ENCODE data around the gene USP5. TPM values are rescaled to one million over a fixed set of nuclear protein-coding genes. Genes with fewer than 3 reads are reported as not detected.
A peak's percentile ranks its signal among the peaks of the same experiment; 100 is the strongest.

USP5 gene
- total and polyA plus RNA-seq, 5 donors = 29.4 to 74.6 (median 69.1) TPM

DNA sequence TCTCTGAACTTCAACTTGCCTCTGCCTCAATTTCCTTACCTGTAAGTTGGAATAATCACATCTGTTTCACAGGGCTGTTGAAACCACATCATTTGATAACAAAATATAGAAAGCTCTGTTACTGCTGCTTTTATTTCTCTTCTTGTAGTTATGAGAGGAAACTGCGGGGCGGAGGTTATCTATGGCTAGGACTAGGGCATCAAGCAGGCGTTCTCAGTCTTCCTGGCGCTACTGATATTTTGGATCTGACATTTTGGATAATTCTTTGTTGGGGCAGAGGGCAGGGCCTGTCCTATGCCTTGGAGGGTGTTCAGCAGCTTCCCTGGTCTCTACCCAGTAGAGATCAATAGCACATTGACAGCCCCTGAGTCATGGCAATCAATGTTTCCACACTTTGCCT lies 19.8 kb upstream of the USP5 start:
- no peak for DNase-seq
- intact Hi-C loops (cut with DNase I) = no loop called here

DNA sequence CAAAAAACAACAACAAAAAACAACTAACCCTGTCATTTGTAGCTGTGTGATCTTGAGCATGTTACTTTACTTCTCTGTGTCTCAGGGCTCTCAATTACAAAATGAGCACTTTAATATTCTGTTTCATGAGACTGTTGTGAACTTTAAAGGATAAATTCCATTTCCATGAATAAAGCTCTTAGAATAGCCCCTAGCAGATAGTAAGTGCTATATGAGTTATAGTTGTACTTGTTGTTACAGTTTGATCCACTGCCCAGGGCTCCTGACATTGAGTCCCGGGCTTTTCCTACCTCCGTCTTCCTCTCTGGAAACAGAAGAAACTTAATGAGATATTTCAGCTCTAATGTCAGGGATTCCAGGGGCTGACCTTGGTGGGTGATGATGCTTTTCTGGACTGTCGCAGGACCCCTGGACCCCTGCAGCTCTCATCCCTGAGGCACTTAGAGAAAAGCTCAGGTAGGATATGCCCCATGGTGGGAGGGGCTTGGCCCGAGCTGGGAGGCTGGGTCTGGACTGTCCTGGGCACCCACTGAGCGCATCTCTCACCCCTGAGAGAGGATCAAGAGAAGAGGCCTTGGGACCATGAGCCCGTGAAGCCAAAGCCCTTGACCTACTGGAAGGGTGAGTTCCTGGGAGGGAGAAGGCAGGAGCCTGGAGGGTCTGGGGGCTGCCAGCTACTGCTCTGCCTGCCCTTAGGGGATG lies 18.6 kb upstream of the USP5 start:
- intact Hi-C loops (cut with DNase I) = no loop called here
- Histone ChIP-seq H3K9me3 (ENCODE audit: control insufficient read depth, low read length) (no peaks in the 10 kb centered on the region), H3K27ac (ENCODE audit: low read length) (peak overlapping the region; percentile 73), H3K4me3 (ENCODE audit: low read length) (peak overlapping the region; percentile 2), H3K27me3 (ENCODE audit: control insufficient read depth, insufficient read depth) (no peaks in the 10 kb centered on the region), H3K4me1 (ENCODE audit: control insufficient read depth, insufficient read depth, low read length) (no peaks in the 10 kb centered on the region)
- no peak for DNase-seq
- ATAC-seq = peak in 1 of 2 donors; percentile 6
- 67% methylated on average over 6 of the region's 6 CpGs for WGBS

More for the DNA sequence above, 19.8 kb upstream of the USP5 start:
- 79% methylated on average over 4 of the region's 4 CpGs for WGBS
- Histone ChIP-seq H3K9me3 (ENCODE audit: control insufficient read depth, low read length) (no peaks in the 10 kb centered on the region), H3K27ac (ENCODE audit: low read length) (no peak overlapping the region), H3K4me1 (ENCODE audit: control insufficient read depth, insufficient read depth, low read length) (peaks cover 2% of the 10 kb centered on the region), H3K4me3 (ENCODE audit: low read length) (no peak overlapping the region), H3K27me3 (ENCODE audit: control insufficient read depth, insufficient read depth) (no peaks in the 10 kb centered on the region)
- ATAC-seq = no peak

DNA sequence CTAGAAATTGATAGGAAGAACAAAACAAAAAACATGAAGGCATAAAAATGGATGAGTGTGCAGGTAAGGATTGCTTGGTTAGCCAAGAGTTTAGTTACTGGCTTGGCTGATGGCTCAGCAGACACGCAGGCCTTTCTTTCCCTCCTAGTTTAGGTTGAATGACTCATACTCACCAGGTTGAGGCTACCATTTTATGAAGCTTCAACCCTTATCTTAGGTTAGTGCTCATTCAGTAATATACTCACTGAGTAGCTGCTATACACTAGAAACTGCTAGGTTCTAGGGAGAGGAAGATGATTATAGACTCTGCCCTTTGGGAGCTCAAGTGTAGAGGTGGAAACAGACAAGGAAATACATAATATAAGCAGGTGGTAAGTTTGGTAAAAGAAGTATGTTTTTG lies 17.7 kb upstream of the USP5 start:
- DNase-seq = no peak
- no peaks in the 10 kb centered on the region for H3K9me3 ChIP-seq (ENCODE audit: control insufficient read depth, low read length)
- no peaks in the 10 kb centered on the region for H3K27me3 ChIP-seq (ENCODE audit: control insufficient read depth, insufficient read depth)
- peak overlapping the region; percentile 2 for H3K4me3 ChIP-seq (ENCODE audit: low read length)
- intact Hi-C loops (cut with DNase I) = no loop called here
- no peaks in the 10 kb centered on the region for H3K4me1 ChIP-seq (ENCODE audit: control insufficient read depth, insufficient read depth, low read length)
- no peak overlapping the region for H3K27ac ChIP-seq (ENCODE audit: low read length)
- no peak for ATAC-seq
- WGBS = 73% methylated on average over 1 of the region's 1 CpG

- peak in 1 of 3 donors; percentile 29 for DNase-seq
- Histone ChIP-seq H3K4me3 (ENCODE audit: low read length) (no peak overlapping the region), H3K27me3 (ENCODE audit: control insufficient read depth, insufficient read depth) (no peaks in the 10 kb centered on the region), H3K4me1 (ENCODE audit: control insufficient read depth, insufficient read depth, low read length) (no peaks in the 10 kb centered on the region), H3K9me3 (ENCODE audit: control insufficient read depth, low read length) (no peaks in the 10 kb centered on the region), H3K27ac (ENCODE audit: low read length) (no peak overlapping the region)
- no peak for ATAC-seq
- WGBS = 84% methylated on average over 5 of the region's 5 CpGs
- intact Hi-C loops (cut with DNase I) = no loop called here
Observed at GRCh38 chr12:6834873-6835272, 17.1 kb upstream of the USP5 start.

GRCh38 chr12:6836851-6837250 lies 15.1 kb upstream of the USP5 start:
- ATAC-seq (no peak), DNase-seq (peak in 1 of 3 donors; percentile 50)
- intact Hi-C loops (cut with DNase I) = no loop called here
- 88% methylated on average over 16 of the region's 16 CpGs for WGBS
- Histone ChIP-seq H3K27me3 (ENCODE audit: control insufficient read depth, insufficient read depth) (no peaks in the 10 kb centered on the region), H3K4me1 (ENCODE audit: control insufficient read depth, insufficient read depth, low read length) (no peaks in the 10 kb centered on the region), H3K4me3 (ENCODE audit: low read length) (no peak overlapping the region), H3K27ac (ENCODE audit: low read length) (no peak overlapping the region), H3K9me3 (ENCODE audit: control insufficient read depth, low read length) (no peaks in the 10 kb centered on the region)

GRCh38 chr12:6837370-6838060 lies 14.4 kb upstream of the USP5 start:
- no peak overlapping the region for H3K27ac ChIP-seq (ENCODE audit: low read length)
- intact Hi-C loops (cut with DNase I) = no loop called here
- DNase-seq (peak in 1 of 3 donors; percentile 48), ATAC-seq (no peak)
- H3K27me3 ChIP-seq (ENCODE audit: control insufficient read depth, insufficient read depth) = no peaks in the 10 kb centered on the region
- H3K9me3 ChIP-seq (ENCODE audit: control insufficient read depth, low read length) = no peaks in the 10 kb centered on the region
- WGBS = 92% methylated on average over 26 of the region's 26 CpGs
- no peak overlapping the region for H3K4me3 ChIP-seq (ENCODE audit: low read length)
- H3K4me1 ChIP-seq (ENCODE audit: control insufficient read depth, insufficient read depth, low read length) = no peaks in the 10 kb centered on the region

- intact Hi-C loops (cut with DNase I) = no loop called here
- H3K27me3 ChIP-seq (ENCODE audit: control insufficient read depth, insufficient read depth) = no peaks in the 10 kb centered on the region
- H3K9me3 ChIP-seq (ENCODE audit: control insufficient read depth, low read length) = no peaks in the 10 kb centered on the region
- H3K4me3 ChIP-seq (ENCODE audit: low read length) = no peak overlapping the region
- no peaks in the 10 kb centered on the region for H3K4me1 ChIP-seq (ENCODE audit: control insufficient read depth, insufficient read depth, low read length)
- H3K27ac ChIP-seq (ENCODE audit: low read length) = no peak overlapping the region
- DNase-seq (peak in 1 of 3 donors; percentile 60), ATAC-seq (peak in 1 of 2 donors; percentile 1)
- WGBS = 90% methylated on average over 16 of the region's 16 CpGs
Observed at GRCh38 chr12:6838854-6839253, 13.1 kb upstream of the USP5 start.

DNA sequence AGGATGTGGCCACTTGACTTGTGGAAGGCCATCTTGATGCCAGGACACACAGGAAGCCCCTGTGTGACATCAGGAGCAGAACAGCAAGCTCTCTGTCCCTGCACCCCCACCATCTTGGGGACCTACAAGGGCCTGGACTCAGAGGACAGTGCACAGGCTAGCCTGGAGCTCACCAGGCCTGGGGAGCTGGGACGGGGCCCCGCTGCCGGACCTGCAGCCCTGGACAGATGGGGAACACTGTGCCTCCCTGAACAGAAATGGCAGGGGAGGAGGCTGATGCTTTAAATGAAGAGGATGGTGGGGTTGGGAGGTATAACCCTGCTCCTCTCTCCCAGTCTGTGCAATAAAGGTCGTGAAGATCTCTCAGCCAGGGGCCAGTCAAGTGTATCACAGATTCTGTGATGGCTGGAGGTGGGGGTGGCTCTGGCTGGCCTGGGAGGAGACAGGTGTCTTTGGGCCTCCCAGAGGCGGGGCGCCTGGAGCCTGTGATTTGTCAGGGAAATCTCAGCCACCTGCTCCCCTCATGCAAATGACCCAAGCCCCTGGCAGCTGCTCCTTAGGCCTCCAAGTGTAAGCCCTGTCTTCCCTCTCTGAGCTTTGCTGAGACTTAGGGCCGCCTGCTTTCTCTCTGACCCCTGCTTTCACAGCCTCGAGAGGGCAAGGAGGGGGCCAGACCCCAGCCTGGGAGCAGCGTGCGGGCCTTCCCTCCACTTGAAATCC lies 12.3 kb upstream of the USP5 start:
- H3K27me3 ChIP-seq (ENCODE audit: control insufficient read depth, insufficient read depth) = no peaks in the 10 kb centered on the region
- intact Hi-C loops (cut with DNase I) = no loop called here
- H3K4me3 ChIP-seq (ENCODE audit: low read length) = no peak overlapping the region
- no peak overlapping the region for H3K27ac ChIP-seq (ENCODE audit: low read length)
- no peaks in the 10 kb centered on the region for H3K9me3 ChIP-seq (ENCODE audit: control insufficient read depth, low read length)
- H3K4me1 ChIP-seq (ENCODE audit: control insufficient read depth, insufficient read depth, low read length) = no peaks in the 10 kb centered on the region
- no peak for ATAC-seq
- peak in 1 of 3 donors; percentile 30 for DNase-seq
- WGBS = 75% methylated on average over 10 of the region's 10 CpGs

GRCh38 chr12:6840330-6840729 lies 11.6 kb upstream of the USP5 start:
- 35% methylated on average over 1 of the region's 1 CpG for WGBS
- DNase-seq = peak in 1 of 3 donors; percentile 28
- Histone ChIP-seq H3K4me1 (ENCODE audit: control insufficient read depth, insufficient read depth, low read length) (no peaks in the 10 kb centered on the region), H3K9me3 (ENCODE audit: control insufficient read depth, low read length) (no peaks in the 10 kb centered on the region), H3K27ac (ENCODE audit: low read length) (no peak overlapping the region), H3K4me3 (ENCODE audit: low read length) (no peak overlapping the region), H3K27me3 (ENCODE audit: control insufficient read depth, insufficient read depth) (no peaks in the 10 kb centered on the region)
- ATAC-seq = no peak
- intact Hi-C loops (cut with DNase I) = no loop called here

GRCh38 chr12:6840761-6841515 lies 11.0 kb upstream of the USP5 start, which contains the start of gene GNB3:
TSS of gene GNB3 (plus strand) at chr12:6840925. CDS start at chr12:6841288, 363 bp downstream.
- whole genome bisulfite sequencing = 60% methylated on average over 24 of the region's 24 CpGs
- Histone ChIP-seq H3K27me3 (ENCODE audit: control insufficient read depth, insufficient read depth) (no peaks in the 10 kb centered on the region), H3K27ac (ENCODE audit: low read length) (no peak within 1 kb of the TSS), H3K9me3 (ENCODE audit: control insufficient read depth, low read length) (no peaks in the 10 kb centered on the region), H3K4me1 (ENCODE audit: control insufficient read depth, insufficient read depth, low read length) (no peaks in the 10 kb centered on the region), H3K4me3 (ENCODE audit: low read length) (no peak within 1 kb of the TSS)
- DNase-seq (peak in 2 of 3 donors; percentile 72 to 77), ATAC-seq (peak in 1 of 2 donors; percentile 23)
- intact Hi-C loops (cut with DNase I) = no loop called here

Data from right cardiac atrium (tissue), 5 donors.